DMS114 treated with DMSO at 0.1 percent for 48 hours (cell line): Measurements from ENCODE around the gene PDZRN4.
"Not testable (repeated sequence)": the region's sequence is repeated elsewhere in the genome, so short reads cannot be mapped to it uniquely, and the experiment has no call there.

Source experiments
- DNase-seq: peaks from one replicate; lab custom pipeline; 2025; ENCODE audit not compliant: unreplicated experiment; lab: John Stamatoyannopoulos, UW

The PDZRN4 gene

GRCh38 chr12:41280341-41281095, 92.4 kb downstream of the PDZRN4 start:
- DNase-seq: not testable (repeated sequence)

GRCh38 chr12:41285470-41285869, 97.3 kb downstream of the PDZRN4 start:
- not testable (repeated sequence) for DNase-seq

GRCh38 chr12:41286426-41286825, 98.3 kb downstream of the PDZRN4 start:
- DNase-seq: no peak

- DNase-seq: no peak
Observed at GRCh38 chr12:41287500-41288141, 99.5 kb downstream of the PDZRN4 start.

GRCh38 chr12:41288142-41288811, 100.2 kb downstream of the PDZRN4 start:
- DNase-seq: no peak

- DNase-seq: no peak
Observed at GRCh38 chr12:41289501-41289900, 101.4 kb downstream of the PDZRN4 start.

GRCh38 chr12:41293011-41293410, 104.9 kb downstream of the PDZRN4 start:
- DNase-seq: no peak

GRCh38 chr12:41293461-41293860, 105.3 kb downstream of the PDZRN4 start:
- DNase-seq: no peak

GRCh38 chr12:41302979-41303403, 114.9 kb downstream of the PDZRN4 start:
- DNase-seq: no peak

GRCh38 chr12:41304526-41304925, 116.4 kb downstream of the PDZRN4 start:
- DNase-seq: no peak

- DNase-seq: no peak
Observed at GRCh38 chr12:41310367-41310766, 122.2 kb downstream of the PDZRN4 start.

GRCh38 chr12:41311883-41312282, 123.8 kb downstream of the PDZRN4 start:
- no peak for DNase-seq

- not testable (repeated sequence) for DNase-seq
Observed at GRCh38 chr12:41312451-41312850, 124.3 kb downstream of the PDZRN4 start.

GRCh38 chr12:41325336-41325735, 137.2 kb downstream of the PDZRN4 start:
- no peak for DNase-seq

GRCh38 chr12:41327096-41327895, 139.2 kb downstream of the PDZRN4 start:
- no peak for DNase-seq

GRCh38 chr12:41333974-41334373, 145.9 kb downstream of the PDZRN4 start:
- DNase-seq: no peak

GRCh38 chr12:41334390-41334789, 146.3 kb downstream of the PDZRN4 start:
- no peak for DNase-seq

GRCh38 chr12:41336041-41336549, 148.0 kb downstream of the PDZRN4 start:
- no peak for DNase-seq

- no peak for DNase-seq
Observed at GRCh38 chr12:41339784-41340183, 151.7 kb downstream of the PDZRN4 start.

GRCh38 chr12:41344776-41345470, 156.8 kb downstream of the PDZRN4 start:
- peak; percentile 67 for DNase-seq
